Calu3 (cell line): ENCODE data around the gene C11orf86. TPM values are rescaled to one million over a fixed set of nuclear protein-coding genes. Genes with fewer than 3 reads are reported as not detected.

Source experiments
- BruUV-seq: library from RNA; stranded (reverse); fragments of 400-500 nt; replicated peaks from 2 replicates; lab custom pipeline; 2021; lab: Mats Ljungman, UMichigan
- CTCF ChIA-PET: fragments of 300-600 bp; sonication (Branson Sonifier 250); formaldehyde crosslinking; loops from one replicate; lab custom pipeline; 2022; ENCODE audit warnings: antibody characterized with exemption; lab: Charles Lee
- DNase-seq: peaks from one replicate; pipeline ENCODE4 v3.0.0; 2022
- H3K27ac Mint-ChIP-seq: one replicate; pipeline ENCODE4 v1.8.0; 2022; ENCODE audit warnings: mixed read lengths; ENCODE audit not compliant: unreplicated experiment
- H3K27me3 Mint-ChIP-seq: one replicate; pipeline ENCODE4 v1.8.0; 2022; ENCODE audit warnings: mixed read lengths; ENCODE audit not compliant: unreplicated experiment
- H3K36me3 Mint-ChIP-seq: one replicate; pipeline ENCODE4 v1.8.0; 2022; ENCODE audit warnings: mild to moderate bottlenecking, moderate library complexity, mixed read lengths; ENCODE audit not compliant: insufficient read depth, unreplicated experiment
- H3K4me1 Mint-ChIP-seq: one replicate; pipeline ENCODE4 v1.8.0; 2022; ENCODE audit warnings: mild to moderate bottlenecking, low read depth, mixed read lengths; ENCODE audit not compliant: unreplicated experiment
- H3K4me3 Mint-ChIP-seq: one replicate; pipeline ENCODE4 v1.8.0; 2022; ENCODE audit warnings: mild to moderate bottlenecking, low read depth, moderate library complexity, mixed read lengths; ENCODE audit not compliant: unreplicated experiment
- H3K9me3 Mint-ChIP-seq: one replicate; pipeline ENCODE4 v1.8.0; 2022; ENCODE audit warnings: low read depth, mixed read lengths; ENCODE audit not compliant: unreplicated experiment
- intact Hi-C: fragments of 100-400 bp; cut with micrococcal nuclease; formaldehyde crosslinking; loops from one replicate; pipeline ENCODE4 v1.10.0; 2022; ENCODE audit not compliant: unreplicated experiment
- total RNA-seq: library from RNA; stranded (reverse); gene quantifications from 2 replicates; pipeline ENCODE4 v1.2.3, GENCODE V29; 2022
- TF ChIP-seq, protein P1 (sequence below): fragments of 200-600 bp; IDR thresholded peaks from one replicate; pipeline ENCODE4 v1.8.0; 2022; ENCODE audit warnings: antibody characterized with exemption; ENCODE audit not compliant: unreplicated experiment

C11orf86 gene
- total RNA-seq, 1 experiment from 2014 or later: not detected

DNA sequence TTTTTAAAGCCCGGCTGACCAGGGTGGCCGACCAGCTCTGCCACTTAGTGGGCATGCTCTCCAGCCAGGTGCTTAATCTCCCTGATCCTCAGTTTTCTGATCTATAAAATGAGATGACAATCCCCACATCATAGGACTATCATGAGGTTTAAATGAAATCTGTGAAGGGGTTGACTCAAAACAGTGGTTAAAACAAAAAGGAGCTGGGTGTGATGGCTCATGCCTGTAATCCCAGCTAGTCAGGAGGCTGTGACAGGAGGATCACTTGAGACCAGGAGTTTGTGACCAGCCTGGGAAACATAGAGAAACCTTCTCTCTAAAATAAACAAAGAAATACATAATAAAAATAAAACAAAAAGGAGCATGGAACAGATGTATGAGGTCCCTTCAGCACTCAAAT, 3.6 kb upstream of the C11orf86 start:
- BruUV-seq: no TSS peak
- Mint-ChIP-seq H3K4me1 (peaks cover 49% of the 10 kb centered on the region), H3K27ac (peak overlapping the region; percentile 85), H3K36me3 (peaks cover 5% of the 10 kb centered on the region), H3K27me3 (no peaks in the 10 kb centered on the region), H3K4me3 (peak overlapping the region; percentile 36), H3K9me3 (no peaks in the 10 kb centered on the region)
- CTCF ChIA-PET: interaction anchor here (1.1 to 1.3 kb wide), 3 partner anchors 16 to 88 kb away, joined by 3 read pairs; no protein-coding TSS in a partner anchor
- DNase-seq: no peak
- intact Hi-C loops: no loop called here
- TF ChIP-seq, protein P1, sequence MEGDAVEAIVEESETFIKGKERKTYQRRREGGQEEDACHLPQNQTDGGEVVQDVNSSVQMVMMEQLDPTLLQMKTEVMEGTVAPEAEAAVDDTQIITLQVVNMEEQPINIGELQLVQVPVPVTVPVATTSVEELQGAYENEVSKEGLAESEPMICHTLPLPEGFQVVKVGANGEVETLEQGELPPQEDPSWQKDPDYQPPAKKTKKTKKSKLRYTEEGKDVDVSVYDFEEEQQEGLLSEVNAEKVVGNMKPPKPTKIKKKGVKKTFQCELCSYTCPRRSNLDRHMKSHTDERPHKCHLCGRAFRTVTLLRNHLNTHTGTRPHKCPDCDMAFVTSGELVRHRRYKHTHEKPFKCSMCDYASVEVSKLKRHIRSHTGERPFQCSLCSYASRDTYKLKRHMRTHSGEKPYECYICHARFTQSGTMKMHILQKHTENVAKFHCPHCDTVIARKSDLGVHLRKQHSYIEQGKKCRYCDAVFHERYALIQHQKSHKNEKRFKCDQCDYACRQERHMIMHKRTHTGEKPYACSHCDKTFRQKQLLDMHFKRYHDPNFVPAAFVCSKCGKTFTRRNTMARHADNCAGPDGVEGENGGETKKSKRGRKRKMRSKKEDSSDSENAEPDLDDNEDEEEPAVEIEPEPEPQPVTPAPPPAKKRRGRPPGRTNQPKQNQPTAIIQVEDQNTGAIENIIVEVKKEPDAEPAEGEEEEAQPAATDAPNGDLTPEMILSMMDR: no peak

DNA sequence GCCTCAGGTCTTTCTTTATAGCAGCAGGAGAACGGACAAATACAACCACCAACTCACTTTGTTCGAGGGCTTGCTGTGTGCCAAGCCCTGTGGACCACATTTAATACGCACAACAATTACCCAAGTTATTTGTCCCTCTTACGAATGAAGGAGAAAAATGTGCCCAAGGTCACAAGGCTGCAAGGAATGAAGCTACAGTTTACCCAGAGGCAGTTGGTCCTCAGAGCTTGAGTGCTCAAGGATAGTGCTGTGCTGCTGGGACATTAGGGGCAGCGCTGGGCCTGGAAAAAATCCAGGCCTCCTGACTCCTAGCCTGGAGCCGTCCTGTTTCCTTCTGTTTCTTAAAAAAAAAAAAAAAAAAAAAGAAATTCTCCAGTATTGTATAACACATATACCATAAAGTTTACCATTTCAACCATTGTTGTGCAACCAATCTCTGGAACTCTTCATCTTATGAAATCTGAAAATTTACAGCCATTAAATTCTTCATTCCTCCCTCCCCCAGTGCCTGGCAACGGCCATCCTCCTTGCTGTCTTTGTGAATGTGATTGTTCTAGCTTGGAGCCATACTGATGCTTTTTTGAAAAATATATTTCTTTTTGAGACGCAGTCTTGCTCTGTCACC, 1.0 kb upstream of the C11orf86 start:
- no peaks in the 10 kb centered on the region for H3K9me3 Mint-ChIP-seq
- DNase-seq: no peak
- H3K4me3 Mint-ChIP-seq: no peak overlapping the region

GRCh38 chr11:66975405-66976027, 412 bp downstream of the C11orf86 start:
- TF ChIP-seq, protein P1: no peak
- Mint-ChIP-seq H3K4me3 (no peak overlapping the region), H3K27me3 (no peaks in the 10 kb centered on the region), H3K9me3 (no peaks in the 10 kb centered on the region), H3K4me1 (peaks cover 37% of the 10 kb centered on the region), H3K27ac (no peak overlapping the region), H3K36me3 (peaks cover 5% of the 10 kb centered on the region)
- intact Hi-C loops: no loop called here
- CTCF ChIA-PET: no interaction called here
- no peak for DNase-seq
- BruUV-seq: no TSS peak

More for the DNA sequence above, 1.0 kb upstream of the C11orf86 start:
- Mint-ChIP-seq H3K27me3 (no peaks in the 10 kb centered on the region), H3K36me3 (peaks cover 5% of the 10 kb centered on the region), H3K4me1 (peaks cover 36% of the 10 kb centered on the region), H3K27ac (no peak overlapping the region)
- CTCF ChIA-PET: interaction anchor here (0.6 kb wide), 1 partner anchor 205 kb away, joined by 3 read pairs; no protein-coding TSS in a partner anchor
- no TSS peak for BruUV-seq
- intact Hi-C loops: no loop called here
- TF ChIP-seq, protein P1: no peak

DNA sequence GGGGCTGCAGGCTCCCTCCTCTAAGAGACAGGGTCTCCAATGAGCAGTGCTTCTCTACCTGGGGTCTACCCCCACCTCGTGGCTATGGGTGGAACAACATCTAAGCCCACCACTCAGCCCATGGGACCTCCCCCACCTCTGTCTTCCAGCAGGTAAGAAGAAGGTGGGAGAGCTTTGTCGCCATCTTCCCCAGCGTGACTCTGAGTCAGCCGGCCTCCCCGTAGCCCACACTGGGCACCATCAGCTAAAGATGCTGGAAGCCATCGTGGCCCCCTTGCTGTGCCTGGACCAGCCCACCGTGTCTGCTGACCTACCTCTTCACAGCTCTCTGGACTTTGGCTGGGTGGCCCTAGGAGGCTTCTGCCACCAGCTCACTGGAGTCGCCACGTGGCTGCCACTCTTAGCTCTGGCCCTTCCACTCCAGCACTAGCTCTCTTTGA, 944 bp downstream of the C11orf86 start:
- DNase-seq: peak; percentile 58
- Mint-ChIP-seq H3K9me3 (no peaks in the 10 kb centered on the region), H3K27ac (no peak overlapping the region), H3K27me3 (no peaks in the 10 kb centered on the region), H3K36me3 (no peaks in the 10 kb centered on the region), H3K4me3 (no peak overlapping the region), H3K4me1 (peaks cover 31% of the 10 kb centered on the region)
- CTCF ChIA-PET: no interaction called here
- intact Hi-C loops: no loop called here
- TF ChIP-seq, protein P1: peak; percentile 80
- no TSS peak for BruUV-seq
